WERI-Rb-1 (cell line): ENCODE measurements around the gene PLCL1.

Experiments used
- DNase-seq: peaks from one replicate; pipeline ENCODE4 v3.0.0-alpha.2; 2020
- H3K27ac ChIP-seq: fragments of 250-450 bp; sonication (Bioruptor Pico); 2 replicates; pipeline ENCODE4 v1.5.1; 2020; ENCODE audit warnings: mild to moderate bottlenecking, moderate library complexity
- H3K27me3 ChIP-seq: fragments of 250-450 bp; sonication (Bioruptor Pico); 2 replicates; pipeline ENCODE4 v1.5.1; 2021; ENCODE audit warnings: mild to moderate bottlenecking, low read depth, moderate library complexity; ENCODE audit not compliant: insufficient read depth, severe bottlenecking
- H3K36me3 ChIP-seq: fragments of 250-450 bp; sonication (Bioruptor Pico); 2 replicates; pipeline ENCODE4 v1.5.1; 2020; ENCODE audit warnings: mild to moderate bottlenecking, moderate library complexity
- H3K4me3 ChIP-seq: 2 replicates; pipeline ENCODE4 v1.5.1; 2011; ENCODE audit warnings: low read depth, mild to moderate bottlenecking, control low read depth, low read length
- H3K9me3 ChIP-seq: fragments of 250-450 bp; sonication (Bioruptor Pico); 2 replicates; pipeline ENCODE4 v1.5.1; 2021; ENCODE audit warnings: mild to moderate bottlenecking, moderate library complexity; ENCODE audit not compliant: severe bottlenecking
- CTCF ChIP-seq: IDR thresholded peaks from 2 replicates; pipeline ENCODE4 v1.5.1; 2011; ENCODE audit warnings: low read depth, mild to moderate bottlenecking, control low read depth, inconsistent platforms, low read length

Gene PLCL1

GRCh38 chr2:197804049-197804757 is at the start of gene PLCL1:
TSS of gene PLCL1 (plus strand) at chr2:197804593.
- peak within 1 kb of the TSS; percentile 64 for H3K4me3 ChIP-seq

GRCh38 chr2:197759013-197759412 is 45.4 kb upstream of the PLCL1 start:
- H3K27ac ChIP-seq: no peak overlapping the region
- no peaks in the 10 kb centered on the region for H3K27me3 ChIP-seq
- no peak for DNase-seq
- no peaks in the 10 kb centered on the region for H3K36me3 ChIP-seq
- peaks cover 2% of the 10 kb centered on the region for H3K9me3 ChIP-seq
- TF ChIP-seq CTCF: no peak
- H3K4me3 ChIP-seq: no peak overlapping the region

More at GRCh38 chr2:197804049-197804757, at the start of gene PLCL1:
- Histone ChIP-seq H3K27ac (no peak within 1 kb of the TSS), H3K27me3 (peaks cover 9% of the 10 kb centered on the region), H3K36me3 (no peaks in the 10 kb centered on the region), H3K9me3 (no peaks in the 10 kb centered on the region)
- peak; percentile 95 for DNase-seq
- TF ChIP-seq CTCF: no peak

DNA sequence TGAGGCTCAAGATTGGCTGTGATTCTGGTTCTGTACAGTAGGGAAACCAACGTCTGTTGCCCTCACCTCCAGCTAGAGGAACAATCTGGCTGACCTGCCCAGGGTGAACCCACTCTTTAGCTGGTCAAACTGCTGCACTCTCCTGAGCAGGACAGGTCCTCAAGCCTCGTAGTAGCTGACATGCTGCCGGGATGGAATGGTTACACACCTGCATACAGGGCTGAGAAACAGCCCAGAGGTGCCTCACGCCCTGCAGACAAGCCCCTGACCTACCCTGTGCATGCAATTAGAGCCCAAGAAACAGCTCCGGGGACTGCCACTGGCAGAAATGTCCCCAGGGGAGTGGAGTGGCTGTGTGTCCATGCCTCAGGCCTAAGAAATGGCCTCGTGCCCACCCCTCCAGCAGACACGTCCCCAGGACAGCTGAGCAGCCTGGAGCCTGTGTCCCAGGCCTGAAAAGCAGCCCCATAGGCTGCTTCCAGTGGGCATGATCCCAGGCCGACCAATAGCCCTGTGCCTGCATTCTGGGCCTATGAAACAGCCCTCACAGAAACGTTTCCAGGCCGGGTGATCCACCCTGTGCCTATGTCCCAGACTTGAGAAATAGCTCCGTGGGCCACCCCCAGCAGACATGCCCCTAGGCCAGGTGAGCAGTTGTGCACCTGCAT is 44.6 kb upstream of the PLCL1 start:
- Histone ChIP-seq H3K27ac (no peak overlapping the region), H3K9me3 (peaks cover 2% of the 10 kb centered on the region), H3K27me3 (no peaks in the 10 kb centered on the region), H3K4me3 (no peak overlapping the region), H3K36me3 (no peaks in the 10 kb centered on the region)
- DNase-seq: no peak
- no peak for TF ChIP-seq CTCF

GRCh38 chr2:197760293-197760657 is 44.1 kb upstream of the PLCL1 start:
- DNase-seq: no peak
- TF ChIP-seq CTCF: no peak
- Histone ChIP-seq H3K27me3 (no peaks in the 10 kb centered on the region), H3K4me3 (no peak overlapping the region), H3K27ac (no peak overlapping the region), H3K9me3 (peaks cover 2% of the 10 kb centered on the region), H3K36me3 (no peaks in the 10 kb centered on the region)

- H3K4me3 ChIP-seq: no peak overlapping the region
- no peaks in the 10 kb centered on the region for H3K27me3 ChIP-seq
- H3K36me3 ChIP-seq: no peaks in the 10 kb centered on the region
- H3K9me3 ChIP-seq: no peaks in the 10 kb centered on the region
- TF ChIP-seq CTCF: no peak
- no peak for DNase-seq
- no peak overlapping the region for H3K27ac ChIP-seq
Measured at GRCh38 chr2:197777823-197778407, 26.5 kb upstream of the PLCL1 start.
